HepG2 (cell line): ENCODE results near the gene PAPSS2. TPM values are rescaled to one million over a fixed set of nuclear protein-coding genes. Genes with fewer than 3 reads are reported as not detected.

Experiments
- ATAC-seq: fragments of 200-7000 bp; cut with Tn5 transposase; 3 replicates; pipeline ENCODE4 v1.9.1; 2020; ENCODE audit warnings: mild to moderate bottlenecking, moderate library complexity
- BruUV-seq: library from RNA; stranded (reverse); fragments of 400-500 nt; replicated peaks from 2 replicates; lab custom pipeline; 2021; lab: Mats Ljungman, UMichigan
- CTCF ChIA-PET: fragments of 300-600 bp; formaldehyde crosslinking; extraction: SDS; loops from one replicate; lab custom pipeline; 2021; ENCODE audit warnings: low total read pairs, inconsistent platforms, low intra/inter-chr PET ratio; lab: Yijun Ruan, JAX
- POLR2A ChIA-PET: fragments of 350-600 bp; sonication (Branson Sonifier 250); formaldehyde crosslinking; loops from one replicate; lab custom pipeline; 2020; ENCODE audit warnings: antibody characterized with exemption, inconsistent platforms; lab: Yijun Ruan, JAX
- DNase-seq: peaks from one replicate; pipeline ENCODE4 v3.0.0-alpha.2; 2015; ENCODE audit warnings: low spot score
- FAIRE-seq: peaks from 3 replicates; lab custom pipeline; 2011; peaks lifted over from hg19 to GRCh38; lab: Jason Lieb, UNC
- H2AFZ ChIP-seq: one replicate; pipeline ENCODE4 v1.6.1; 2011; ENCODE audit warnings: low read length, inconsistent platforms
- H3K27ac ChIP-seq: fragments of 300-600 bp; 3 replicates; pipeline ENCODE4 v1.8.0; 2011; ENCODE audit warnings: mixed run types, mild to moderate bottlenecking, mixed read lengths, low read length, inconsistent platforms; ENCODE audit not compliant: insufficient read depth; ENCODE audit errors: extremely low read length
- H3K27me3 ChIP-seq, 2 experiments: fragments of 200-600 bp in 1 of 2; 2 replicates in 1 of 2; 3 replicates in 1 of 2; pipeline versions ENCODE4 v1.6.0 to v1.8.0; 2011; ENCODE audit warnings: low read length in 2 of 2, mild to moderate bottlenecking in 2 of 2, moderate library complexity in 2 of 2, inconsistent platforms in 1 of 2; ENCODE audit not compliant: insufficient read depth in 2 of 2, control insufficient read depth in 1 of 2
- H3K36me3 ChIP-seq, 2 experiments: fragments of 200-600 bp in 1 of 2; replicated peaks in 1 of 2; 2 replicates in 1 of 2; 3 replicates in 1 of 2; pipeline versions ENCODE4 v1.5.1 to v1.8.0; 2011; ENCODE audit warnings: low read length in 2 of 2, inconsistent platforms in 1 of 2; ENCODE audit not compliant: insufficient read depth in 2 of 2, control insufficient read depth in 1 of 2
- H3K4me1 ChIP-seq: 2 replicates; pipeline ENCODE4 v1.5.1; 2012; ENCODE audit warnings: low read length, inconsistent platforms; ENCODE audit not compliant: insufficient read depth
- H3K4me2 ChIP-seq: 2 replicates; pipeline ENCODE4 v1.6.0; 2011; ENCODE audit warnings: low read depth, low read length, inconsistent platforms
- H3K4me3 ChIP-seq, 3 experiments: fragments of 200-600 bp in 1 of 3; sonication (generic), shearing (Covaris generic) in 1 of 3; replicated peaks in 1 of 3; 2 replicates each; pipeline ENCODE4 v1.5.1; 2011 to 2016; ENCODE audit warnings: low read length in 3 of 3, inconsistent platforms in 2 of 3, low read depth in 2 of 3, mild to moderate bottlenecking in 2 of 3, control low read depth in 1 of 3, mixed read lengths in 1 of 3; ENCODE audit not compliant: insufficient read depth in 1 of 3
- H3K79me2 ChIP-seq: one replicate; pipeline ENCODE4 v1.6.1; 2011; ENCODE audit warnings: low read length, inconsistent platforms; ENCODE audit not compliant: insufficient read depth
- H3K9ac ChIP-seq: 2 replicates; pipeline ENCODE4 v1.6.0; 2011; ENCODE audit warnings: mild to moderate bottlenecking, low read depth, low read length, inconsistent platforms; ENCODE audit not compliant: insufficient read depth
- H3K9me3 ChIP-seq: 2 replicates; pipeline ENCODE4 v1.5.1; 2012; ENCODE audit warnings: mild to moderate bottlenecking, low read length
- H4K20me1 ChIP-seq: 2 replicates; pipeline ENCODE4 v1.6.0; 2011; ENCODE audit warnings: inconsistent platforms, mild to moderate bottlenecking, low read length, moderate library complexity; ENCODE audit not compliant: insufficient read depth
- ARNT2 ChIP-seq: sonication (generic); formaldehyde crosslinking; IDR thresholded peaks from 2 replicates; pipeline ENCODE4 v1.8.0; 2022; ENCODE audit warnings: mild to moderate bottlenecking, low read depth, missing genetic modification reagents, moderate library complexity
- ATF7-NPFF ChIP-seq: sonication (generic); formaldehyde crosslinking; IDR thresholded peaks from 2 replicates; pipeline ENCODE4 v1.8.1; 2023; ENCODE audit warnings: mild to moderate bottlenecking, low read depth, missing genetic modification reagents, moderate library complexity
- CBX1 ChIP-seq: IDR thresholded peaks from one replicate; pipeline ENCODE4 v1.6.1; 2016; ENCODE audit warnings: antibody characterized with exemption, low read depth
- CREB1 ChIP-seq, 2 experiments: fragments of 450-650 bp in 1 of 2; IDR thresholded peaks; 2 replicates each; pipeline ENCODE4 v1.6.1; 2016 to 2017; ENCODE audit warnings: control low read depth in 1 of 2, mild to moderate bottlenecking in 1 of 2, missing compliant biosample characterization in 1 of 2, missing genetic modification characterization in 1 of 2
- DMAP1 ChIP-seq: IDR thresholded peaks from 2 replicates; pipeline ENCODE4 v1.6.1; 2016
- FOXA3 ChIP-seq: IDR thresholded peaks from 2 replicates; pipeline ENCODE4 v1.6.1; 2016; ENCODE audit warnings: missing genetic modification reagents, missing compliant biosample characterization
- HOXA9 ChIP-seq: sonication (generic); formaldehyde crosslinking; IDR thresholded peaks from 2 replicates; pipeline ENCODE4 v1.8.1; 2022; ENCODE audit warnings: missing genetic modification reagents, mild to moderate bottlenecking, moderate library complexity, borderline replicate concordance
- MED1 ChIP-seq: sonication (generic); formaldehyde crosslinking; IDR thresholded peaks from 2 replicates; pipeline ENCODE4 v1.4.0; 2020; ENCODE audit warnings: missing genetic modification reagents
- SKI ChIP-seq: fragments of 450-650 bp; IDR thresholded peaks from one replicate; pipeline ENCODE4 v1.6.1; 2018; ENCODE audit warnings: mild to moderate bottlenecking; ENCODE audit not compliant: partially characterized antibody
- STAG1 ChIP-seq: sonication (generic); formaldehyde crosslinking; IDR thresholded peaks from 2 replicates; pipeline ENCODE4 v1.4.0; 2020; ENCODE audit warnings: missing genetic modification reagents
- TBP ChIP-seq: sonication (generic); formaldehyde crosslinking; IDR thresholded peaks from 2 replicates; pipeline ENCODE4 v1.5.0; 2020; ENCODE audit warnings: missing genetic modification reagents
- ZBTB7B ChIP-seq: sonication (generic); formaldehyde crosslinking; IDR thresholded peaks from 2 replicates; pipeline ENCODE4 v1.4.0; 2020; ENCODE audit warnings: missing genetic modification reagents
- ZFP41 ChIP-seq: sonication (generic); formaldehyde crosslinking; IDR thresholded peaks from 2 replicates; pipeline ENCODE4 v1.4.0; 2020; ENCODE audit warnings: mild to moderate bottlenecking, missing genetic modification reagents, borderline replicate concordance
- ZNF605 ChIP-seq: sonication (generic); formaldehyde crosslinking; IDR thresholded peaks from 2 replicates; pipeline ENCODE4 v1.8.0; 2022; ENCODE audit warnings: mild to moderate bottlenecking, missing genetic modification reagents
- ZNF792 ChIP-seq: IDR thresholded peaks from 2 replicates; pipeline ENCODE4 v1.6.1; 2016
- WGBS: methylation state at CpG from one replicate; pipeline ENCODE4 v1.1.6; 2017; ENCODE audit warnings: low lambda C conversion rate; 5-methylcytosine and 5-hydroxymethylcytosine counted together
- in situ Hi-C: cut with HindIII; loops from 2 replicates; pipeline ENCODE4 v1.10.0; 2017; ENCODE audit warnings: low pct_unique_long_range_greater_than_20kb; ENCODE audit not compliant: extremely low pct_ligation_motif_present
- intact Hi-C: fragments of 100-400 bp; cut with micrococcal nuclease; formaldehyde crosslinking; loops from one replicate; pipeline ENCODE4 v1.10.0; 2022; ENCODE audit not compliant: unreplicated experiment
- polyA plus RNA-seq, 8 experiments: library from polyadenylated mRNA; depleted of rRNA in 3 of 8; stranded (reverse) in 7 of 8; unstranded in 1 of 8; fragments of >200 nt; fragmentation: Illumina TruSeq in 4 of 8; extraction: Trizol in 4 of 8; gene quantifications; 2 replicates each; pipeline versions ENCODE4 v1.2.1 to v1.2.3, GENCODE V29; 2011 to 2016; ENCODE audit warnings: low read depth in 4 of 8, missing spikeins in 1 of 8, mixed read lengths in 1 of 8; ENCODE audit not compliant: insufficient read depth in 1 of 8
- total RNA-seq, 5 experiments: library from RNA; depleted of rRNA; stranded (reverse); fragments of >200 nt; fragmentation: Illumina TruSeq; extraction: Trizol; gene quantifications; 2 replicates each; pipeline ENCODE4 v1.2.3, GENCODE V29; 2016; ENCODE audit warnings: low read depth in 1 of 5
- TF ChIP-seq, protein P1 (sequence below): sonication (generic); formaldehyde crosslinking; IDR thresholded peaks from 2 replicates; pipeline ENCODE4 v1.8.0; 2022; ENCODE audit warnings: missing genetic modification reagents, mild to moderate bottlenecking, moderate library complexity, borderline replicate concordance
- TF ChIP-seq, protein P2 (sequence below): IDR thresholded peaks from 2 replicates; pipeline ENCODE4 v1.6.1; 2016; ENCODE audit warnings: low read depth, control low read depth
- TF ChIP-seq, protein P3 (sequence below): sonication (generic); formaldehyde crosslinking; IDR thresholded peaks from 2 replicates; pipeline ENCODE4 v1.4.0; 2020; ENCODE audit warnings: missing genetic modification reagents, borderline replicate concordance

Gene PAPSS2
- total and polyA plus RNA-seq, 2 of the 13 experiments (the other 11 are each of a cell fraction or from before 2014, with no cell fraction given), result 0.11 to 0.12 TPM

DNA sequence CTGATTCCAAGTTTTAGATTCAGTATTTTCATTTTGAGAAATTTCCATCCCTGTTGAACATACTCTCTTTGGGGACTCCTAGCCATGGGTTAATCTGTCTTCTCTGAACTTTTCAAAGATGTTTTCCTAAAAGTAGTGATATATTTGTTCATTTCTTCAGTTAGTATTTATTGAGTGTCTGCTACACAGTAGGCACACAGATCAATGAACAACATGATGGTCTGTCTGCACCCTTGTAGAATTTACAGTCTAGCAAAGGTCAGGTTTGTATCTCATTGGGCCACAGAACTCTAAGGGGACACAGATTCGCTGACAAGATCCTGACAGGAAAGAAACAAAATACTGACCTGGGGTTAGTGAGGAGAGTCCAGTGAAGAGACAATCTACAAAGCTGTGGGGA, 42.2 kb upstream of the PAPSS2 start (continued):
- TF ChIP-seq SKI, result peak; percentile 76
- TF ChIP-seq, protein P1, sequence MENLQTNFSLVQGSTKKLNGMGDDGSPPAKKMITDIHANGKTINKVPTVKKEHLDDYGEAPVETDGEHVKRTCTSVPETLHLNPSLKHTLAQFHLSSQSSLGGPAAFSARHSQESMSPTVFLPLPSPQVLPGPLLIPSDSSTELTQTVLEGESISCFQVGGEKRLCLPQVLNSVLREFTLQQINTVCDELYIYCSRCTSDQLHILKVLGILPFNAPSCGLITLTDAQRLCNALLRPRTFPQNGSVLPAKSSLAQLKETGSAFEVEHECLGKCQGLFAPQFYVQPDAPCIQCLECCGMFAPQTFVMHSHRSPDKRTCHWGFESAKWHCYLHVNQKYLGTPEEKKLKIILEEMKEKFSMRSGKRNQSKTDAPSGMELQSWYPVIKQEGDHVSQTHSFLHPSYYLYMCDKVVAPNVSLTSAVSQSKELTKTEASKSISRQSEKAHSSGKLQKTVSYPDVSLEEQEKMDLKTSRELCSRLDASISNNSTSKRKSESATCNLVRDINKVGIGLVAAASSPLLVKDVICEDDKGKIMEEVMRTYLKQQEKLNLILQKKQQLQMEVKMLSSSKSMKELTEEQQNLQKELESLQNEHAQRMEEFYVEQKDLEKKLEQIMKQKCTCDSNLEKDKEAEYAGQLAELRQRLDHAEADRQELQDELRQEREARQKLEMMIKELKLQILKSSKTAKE, result peak; percentile 52; the same call in 1 of the 2 replicates
- no peak for TF ChIP-seq ZFP41

DNA sequence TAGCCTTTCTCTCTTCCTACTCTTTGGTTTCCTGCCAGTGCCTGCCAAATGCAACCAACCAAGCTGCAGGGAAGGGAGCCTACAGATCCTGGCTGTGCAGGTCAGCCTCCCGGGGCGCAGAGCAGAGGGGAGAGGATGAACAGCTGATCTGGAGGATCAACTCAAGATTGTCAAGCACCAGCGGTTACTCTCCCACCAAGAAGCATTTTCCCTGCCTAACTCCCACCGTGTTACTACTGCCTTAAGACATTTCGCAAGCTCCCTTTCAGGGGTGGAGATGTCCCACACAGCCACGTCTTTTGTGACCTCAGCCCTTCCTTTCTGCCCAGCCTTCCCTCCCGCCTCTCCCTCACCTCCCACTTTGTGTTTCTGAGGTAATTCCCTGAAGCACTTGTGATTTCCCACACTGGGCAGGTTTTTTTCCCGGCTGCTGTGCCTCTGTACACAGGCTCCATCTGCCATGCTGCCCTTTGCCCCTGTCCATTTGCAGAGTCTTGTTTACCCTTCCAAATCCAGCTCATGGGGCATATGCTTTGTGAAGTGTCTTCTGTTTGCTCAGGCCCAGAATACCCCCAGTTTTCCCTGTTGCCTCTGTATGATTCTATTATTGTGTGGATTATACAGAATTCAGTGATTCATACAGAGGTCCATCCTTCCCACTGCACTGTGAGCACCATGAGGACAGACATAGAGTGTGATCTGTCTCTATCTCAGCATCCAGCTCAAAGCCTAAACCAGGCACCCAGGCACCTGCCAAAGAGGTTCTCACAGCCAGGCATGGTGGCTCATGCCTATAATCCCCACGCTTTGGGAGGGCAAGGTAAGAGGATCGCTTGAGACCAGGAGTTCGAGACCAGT, 40.9 kb upstream of the PAPSS2 start:
- BruUV-seq, result no TSS peak
- ATAC-seq (peak; percentile 95), DNase-seq (peak; percentile 96), FAIRE-seq (peak; percentile 68)
- intact Hi-C loops (no loop called here), in situ Hi-C loops (no loop called here)
- H3K9ac ChIP-seq, result peak overlapping the region; percentile 54
- H3K27ac ChIP-seq, result peak overlapping the region; percentile 56
- 2% methylated on average over 8 of the region's 11 CpGs for WGBS
- H3K9me3 ChIP-seq, result no peaks in the 10 kb centered on the region
- no peak overlapping the region for H2AFZ ChIP-seq
- no peaks in the 10 kb centered on the region for H3K79me2 ChIP-seq
- H3K27me3 ChIP-seq, result no peaks in the 10 kb centered on the region
- peak overlapping the region; percentile 9 to 61 (median 33); a peak in 5 of 6 replicates for H3K4me3 ChIP-seq
- ChIA-PET CTCF (no interaction called here), POLR2A (interaction anchor here (1.3 to 1.6 kb wide), 2 partner anchors 23 to 118 kb away, joined by 3 to 4 read pairs; no protein-coding TSS in a partner anchor)
- H3K4me1 ChIP-seq, result peaks cover 48% of the 10 kb centered on the region
- H3K36me3 ChIP-seq, result no peaks in the 10 kb centered on the region
- no peaks in the 10 kb centered on the region for H4K20me1 ChIP-seq
- H3K4me2 ChIP-seq, result peak overlapping the region; percentile 81
- TF ChIP-seq ATF7-NPFF (CRISPR knock-in tag) (no peak), STAG1 (0 out of 2 replicates have a peak, but pooled peaks have one; percentile 6), FOXA3 (peak; percentile 99), ZNF605 (peak; percentile 62; the same call in 1 of the 2 replicates), ARNT2 (CRISPR knock-in tag) (peak; percentile 28; the same call in 1 of the 2 replicates), HOXA9 (CRISPR knock-in tag) (no peak), TBP (no peak), ZBTB7B (CRISPR knock-in tag) (peak; percentile 79; the same call in 1 of the 2 replicates), MED1 (CRISPR knock-in tag) (peak; percentile 85), CBX1 (no peak), DMAP1 (no peak), CREB1 (IDR thresholded peaks at IDR 0.05) (no peak), CREB1 (CRISPR knock-in tag; IDR thresholded peaks at IDR 0.05) (no peak; the same call in 1 of the 2 replicates), ZNF792 (peak; percentile 87)
- TF ChIP-seq, protein P2, sequence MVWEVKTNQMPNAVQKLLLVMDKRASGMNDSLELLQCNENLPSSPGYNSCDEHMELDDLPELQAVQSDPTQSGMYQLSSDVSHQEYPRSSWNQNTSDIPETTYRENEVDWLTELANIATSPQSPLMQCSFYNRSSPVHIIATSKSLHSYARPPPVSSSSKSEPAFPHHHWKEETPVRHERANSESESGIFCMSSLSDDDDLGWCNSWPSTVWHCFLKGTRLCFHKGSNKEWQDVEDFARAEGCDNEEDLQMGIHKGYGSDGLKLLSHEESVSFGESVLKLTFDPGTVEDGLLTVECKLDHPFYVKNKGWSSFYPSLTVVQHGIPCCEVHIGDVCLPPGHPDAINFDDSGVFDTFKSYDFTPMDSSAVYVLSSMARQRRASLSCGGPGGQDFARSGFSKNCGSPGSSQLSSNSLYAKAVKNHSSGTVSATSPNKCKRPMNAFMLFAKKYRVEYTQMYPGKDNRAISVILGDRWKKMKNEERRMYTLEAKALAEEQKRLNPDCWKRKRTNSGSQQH (CRISPR knock-in tag), result peak; percentile 67; the same call in 1 of the 2 replicates
- TF ChIP-seq, protein P3, sequence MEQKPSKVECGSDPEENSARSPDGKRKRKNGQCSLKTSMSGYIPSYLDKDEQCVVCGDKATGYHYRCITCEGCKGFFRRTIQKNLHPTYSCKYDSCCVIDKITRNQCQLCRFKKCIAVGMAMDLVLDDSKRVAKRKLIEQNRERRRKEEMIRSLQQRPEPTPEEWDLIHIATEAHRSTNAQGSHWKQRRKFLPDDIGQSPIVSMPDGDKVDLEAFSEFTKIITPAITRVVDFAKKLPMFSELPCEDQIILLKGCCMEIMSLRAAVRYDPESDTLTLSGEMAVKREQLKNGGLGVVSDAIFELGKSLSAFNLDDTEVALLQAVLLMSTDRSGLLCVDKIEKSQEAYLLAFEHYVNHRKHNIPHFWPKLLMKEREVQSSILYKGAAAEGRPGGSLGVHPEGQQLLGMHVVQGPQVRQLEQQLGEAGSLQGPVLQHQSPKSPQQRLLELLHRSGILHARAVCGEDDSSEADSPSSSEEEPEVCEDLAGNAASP, result peak; percentile 84; the same call in 1 of the 2 replicates
